Measurements from ENCODE around the gene CDC42BPB.

CDC42BPB gene

GRCh38 chr14:103023881-103024473 is 33.4 kb downstream of the CDC42BPB start:
- intact Hi-C loops (cut with DNase I; ENCODE audit: low total_unique reads) = no loop called here
- no peak for DNase-seq
- peak overlapping the region; percentile 42 to 52 for H3K27ac ChIP-seq
- no peak overlapping the region for H3K4me3 ChIP-seq
- H3K27me3 ChIP-seq = no peaks in the 10 kb centered on the region
- no peaks in the 10 kb centered on the region for H3K9me3 ChIP-seq
- H3K4me1 ChIP-seq = peaks cover 0 to 62% (median 27%) of the 10 kb centered on the region in 4 donors
- no peak for TF ChIP-seq CTCF (IDR thresholded peaks at IDR 0.05)
- peaks cover 0 to 9% (median 0%) of the 10 kb centered on the region in 3 donors for H3K36me3 ChIP-seq

- DNase-seq = no peak
- intact Hi-C loops (cut with DNase I; ENCODE audit: low total_unique reads) = no loop called here
- Histone ChIP-seq H3K9me3 (no peaks in the 10 kb centered on the region), H3K36me3 (peaks cover 0 to 9% (median 0%) of the 10 kb centered on the region in 3 donors), H3K4me1 (peaks cover 0 to 50% (median 26%) of the 10 kb centered on the region in 4 donors), H3K27ac (no peak overlapping the region), H3K27me3 (no peaks in the 10 kb centered on the region), H3K4me3 (no peak overlapping the region)
- TF ChIP-seq CTCF (IDR thresholded peaks at IDR 0.05) = no peak
Observed at GRCh38 chr14:103022685-103023044, 34.7 kb downstream of the CDC42BPB start.

- no peak for DNase-seq
- TF ChIP-seq CTCF (IDR thresholded peaks at IDR 0.05) = no peak
- Histone ChIP-seq H3K36me3 (peaks cover 0 to 9% (median 0%) of the 10 kb centered on the region in 3 donors), H3K4me1 (peaks cover 0 to 54% (median 28%) of the 10 kb centered on the region in 4 donors), H3K4me3 (no peak overlapping the region), H3K9me3 (no peaks in the 10 kb centered on the region), H3K27me3 (no peaks in the 10 kb centered on the region), H3K27ac (no peak overlapping the region)
- intact Hi-C loops (cut with DNase I; ENCODE audit: low total_unique reads) = no loop called here
Observed at GRCh38 chr14:103022002-103022684, 35.2 kb downstream of the CDC42BPB start.

- H3K9me3 ChIP-seq = no peaks in the 10 kb centered on the region
- H3K4me1 ChIP-seq = peaks cover 0 to 55% (median 30%) of the 10 kb centered on the region in 4 donors
- intact Hi-C loops (cut with DNase I; ENCODE audit: low total_unique reads) = no loop called here
- no peak overlapping the region for H3K4me3 ChIP-seq
- no peak for DNase-seq
- no peaks in the 10 kb centered on the region for H3K27me3 ChIP-seq
- H3K36me3 ChIP-seq = peaks cover 0 to 9% (median 0%) of the 10 kb centered on the region in 3 donors
- no peak overlapping the region for H3K27ac ChIP-seq
- TF ChIP-seq CTCF (IDR thresholded peaks at IDR 0.05) = no peak
Observed at GRCh38 chr14:103021684-103022001, 35.7 kb downstream of the CDC42BPB start.

GRCh38 chr14:103020271-103021170 is 36.8 kb downstream of the CDC42BPB start:
- no peak for DNase-seq
- no peak for TF ChIP-seq CTCF (IDR thresholded peaks at IDR 0.05)
- peaks cover 0 to 9% (median 0%) of the 10 kb centered on the region in 3 donors for H3K36me3 ChIP-seq
- H3K4me3 ChIP-seq = no peak overlapping the region
- H3K4me1 ChIP-seq = peaks cover 0 to 67% (median 34%) of the 10 kb centered on the region in 4 donors
- intact Hi-C loops (cut with DNase I; ENCODE audit: low total_unique reads) = no loop called here
- H3K9me3 ChIP-seq = no peaks in the 10 kb centered on the region
- no peaks in the 10 kb centered on the region for H3K27me3 ChIP-seq
- H3K27ac ChIP-seq = no peak overlapping the region
